Measurements from ENCODE around the gene SULT4A1. TPM values are rescaled to one million over a fixed set of nuclear protein-coding genes. Genes with fewer than 3 reads are reported as not detected.

Gene SULT4A1
- total and polyA plus RNA-seq, 4 donors, result 0.08 to 0.37 TPM; not detected in 2

DNA sequence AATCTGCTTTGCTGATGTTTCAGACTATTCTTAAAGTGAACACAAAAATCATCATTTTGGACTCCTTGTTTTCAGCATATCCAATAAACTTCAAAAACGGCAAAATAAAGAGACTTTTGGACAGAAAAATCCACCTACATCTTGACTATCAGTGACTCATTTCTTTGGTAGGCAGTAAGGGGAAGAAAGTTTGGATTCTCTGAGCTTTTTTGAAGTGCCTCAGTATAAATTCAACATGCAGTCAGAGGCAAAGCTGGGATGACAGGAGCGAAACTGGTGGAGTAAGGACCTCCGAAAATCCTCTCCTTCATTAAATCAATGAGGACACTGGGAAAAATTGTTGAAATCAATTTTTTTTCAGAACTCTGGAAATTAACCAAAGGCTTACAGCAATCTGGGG is 79.9 kb downstream of the SULT4A1 start (continued):
- TF ChIP-seq, protein P1, sequence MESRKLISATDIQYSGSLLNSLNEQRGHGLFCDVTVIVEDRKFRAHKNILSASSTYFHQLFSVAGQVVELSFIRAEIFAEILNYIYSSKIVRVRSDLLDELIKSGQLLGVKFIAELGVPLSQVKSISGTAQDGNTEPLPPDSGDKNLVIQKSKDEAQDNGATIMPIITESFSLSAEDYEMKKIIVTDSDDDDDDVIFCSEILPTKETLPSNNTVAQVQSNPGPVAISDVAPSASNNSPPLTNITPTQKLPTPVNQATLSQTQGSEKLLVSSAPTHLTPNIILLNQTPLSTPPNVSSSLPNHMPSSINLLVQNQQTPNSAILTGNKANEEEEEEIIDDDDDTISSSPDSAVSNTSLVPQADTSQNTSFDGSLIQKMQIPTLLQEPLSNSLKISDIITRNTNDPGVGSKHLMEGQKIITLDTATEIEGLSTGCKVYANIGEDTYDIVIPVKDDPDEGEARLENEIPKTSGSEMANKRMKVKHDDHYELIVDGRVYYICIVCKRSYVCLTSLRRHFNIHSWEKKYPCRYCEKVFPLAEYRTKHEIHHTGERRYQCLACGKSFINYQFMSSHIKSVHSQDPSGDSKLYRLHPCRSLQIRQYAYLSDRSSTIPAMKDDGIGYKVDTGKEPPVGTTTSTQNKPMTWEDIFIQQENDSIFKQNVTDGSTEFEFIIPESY (IDR thresholded peaks at IDR 0.05), result no peak
- no peak for TF ChIP-seq HNF4A (conservative IDR thresholded peaks at IDR 0.05)
- no peak for TF ChIP-seq NR2F2 (IDR thresholded peaks at IDR 0.05)
- no peak for TF ChIP-seq YY1 (IDR thresholded peaks at IDR 0.05)

DNA sequence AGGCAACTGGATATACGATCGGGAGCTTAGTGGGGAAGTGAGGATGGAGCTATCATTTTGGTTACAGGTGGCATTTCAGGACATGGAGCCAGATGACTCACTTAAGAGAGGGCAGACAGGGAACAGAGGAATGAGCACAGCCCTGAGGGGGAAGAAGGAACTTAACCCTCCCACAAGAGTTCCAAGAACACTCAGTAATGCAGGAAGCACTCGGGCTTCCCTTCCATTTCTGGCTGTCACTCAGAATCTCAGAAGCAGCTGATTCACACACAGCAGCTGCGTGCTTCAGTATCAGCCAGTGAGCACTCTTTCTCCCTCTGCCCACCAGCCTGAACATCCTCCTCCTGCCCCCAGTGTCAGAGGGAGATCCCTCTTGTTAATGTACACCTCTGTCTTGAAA is 85.0 kb downstream of the SULT4A1 start:
- TF ChIP-seq TAF1 (conservative IDR thresholded peaks at IDR 0.05) (no peak), GABPA (IDR thresholded peaks at IDR 0.05 in 1 of 2, conservative IDR thresholded peaks at IDR 0.05 in 1 of 2) (no peak), HNF4A (conservative IDR thresholded peaks at IDR 0.05) (no peak), FOXA2 (IDR thresholded peaks at IDR 0.05) (no peak), EGR1 (IDR thresholded peaks at IDR 0.05; ENCODE audit: low read depth in 2 of 2) (no peak), JUND (IDR thresholded peaks at IDR 0.05) (no peak), RXRA (IDR thresholded peaks at IDR 0.05) (no peak), HNF4G (IDR thresholded peaks at IDR 0.05) (no peak), YY1 (IDR thresholded peaks at IDR 0.05) (no peak), RAD21 (IDR thresholded peaks at IDR 0.05) (no peak), FOXA1 (IDR thresholded peaks at IDR 0.05) (no peak)
- TF ChIP-seq, protein P1 (IDR thresholded peaks at IDR 0.05), result no peak
- TF ChIP-seq, protein P2, sequence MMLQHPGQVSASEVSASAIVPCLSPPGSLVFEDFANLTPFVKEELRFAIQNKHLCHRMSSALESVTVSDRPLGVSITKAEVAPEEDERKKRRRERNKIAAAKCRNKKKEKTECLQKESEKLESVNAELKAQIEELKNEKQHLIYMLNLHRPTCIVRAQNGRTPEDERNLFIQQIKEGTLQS (IDR thresholded peaks at IDR 0.05), result no peak
- no peak for DNase-seq (ENCODE audit: low spot score)
- no peaks in the 10 kb centered on the region for H3K36me3 ChIP-seq (ENCODE audit: control insufficient read depth in 4 of 4, insufficient read depth in 3 of 4, low read depth in 1 of 4, low read length in 3 of 4)
- no peak overlapping the region for H3K4me3 ChIP-seq (ENCODE audit: low read depth in 1 of 3, low read length in 3 of 3)
- 77% methylated on average over 4 of the region's 4 CpGs for WGBS
- no peak overlapping the region for H3K9ac ChIP-seq (ENCODE audit: low read depth in 1 of 2, low read length in 2 of 2)
- H3K27ac ChIP-seq (ENCODE audit: low read depth in 1 of 2, low read length in 2 of 2), result no peak overlapping the region
- no peaks in the 10 kb centered on the region for H3K4me1 ChIP-seq (ENCODE audit: control insufficient read depth in 4 of 4, insufficient read depth in 4 of 4, low read length in 3 of 4)
- no peaks in the 10 kb centered on the region for H3K27me3 ChIP-seq (ENCODE audit: control insufficient read depth in 4 of 4, insufficient read depth in 4 of 4, low read length in 3 of 4)
- no peaks in the 10 kb centered on the region for H3K9me3 ChIP-seq (ENCODE audit: control insufficient read depth in 4 of 4, low read length in 3 of 4)

DNA sequence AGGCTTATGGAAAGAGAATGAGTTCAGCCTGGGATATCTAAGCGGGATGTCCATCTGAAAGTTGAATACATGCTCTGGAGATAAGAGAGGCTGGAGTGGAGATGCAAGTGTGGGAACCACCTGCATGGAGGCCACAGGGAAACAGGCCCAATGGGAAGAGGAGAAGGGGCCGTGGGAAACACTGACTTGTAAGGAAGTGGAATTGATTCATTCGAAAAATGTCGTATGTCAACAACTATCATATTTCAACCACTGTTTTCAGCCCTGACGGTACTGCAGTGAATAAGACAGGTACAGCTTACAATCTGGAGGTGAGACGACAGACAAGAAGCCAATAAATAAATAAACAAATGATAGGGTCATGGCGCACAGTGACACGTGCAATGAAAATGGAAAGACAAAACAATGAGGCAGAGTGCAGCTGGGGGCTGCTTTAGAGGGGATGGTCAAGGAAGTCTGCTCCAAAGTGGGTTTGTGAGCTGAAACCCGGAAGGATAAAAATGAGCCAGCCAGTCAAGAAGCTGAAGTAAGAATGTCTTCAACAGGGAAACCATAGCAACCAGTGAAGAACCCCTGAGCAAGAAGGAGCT is 86.1 kb downstream of the SULT4A1 start:
- DNase-seq (ENCODE audit: low spot score), result no peak
- Histone ChIP-seq H3K36me3 (ENCODE audit: control insufficient read depth in 4 of 4, insufficient read depth in 3 of 4, low read depth in 1 of 4, low read length in 3 of 4) (no peaks in the 10 kb centered on the region), H3K27me3 (ENCODE audit: control insufficient read depth in 4 of 4, insufficient read depth in 4 of 4, low read length in 3 of 4) (no peaks in the 10 kb centered on the region), H3K4me3 (ENCODE audit: low read depth in 1 of 3, low read length in 3 of 3) (no peak overlapping the region), H3K9me3 (ENCODE audit: control insufficient read depth in 4 of 4, low read length in 3 of 4) (no peaks in the 10 kb centered on the region), H3K27ac (ENCODE audit: low read depth in 1 of 2, low read length in 2 of 2) (no peak overlapping the region), H3K4me1 (ENCODE audit: control insufficient read depth in 4 of 4, insufficient read depth in 4 of 4, low read length in 3 of 4) (no peaks in the 10 kb centered on the region), H3K9ac (ENCODE audit: low read depth in 1 of 2, low read length in 2 of 2) (no peak overlapping the region)
- TF ChIP-seq JUND (IDR thresholded peaks at IDR 0.05) (no peak), EGR1 (IDR thresholded peaks at IDR 0.05; ENCODE audit: low read depth in 2 of 2) (no peak), NR2F2 (IDR thresholded peaks at IDR 0.05) (no peak), TAF1 (conservative IDR thresholded peaks at IDR 0.05) (no peak)
- TF ChIP-seq, protein P2 (IDR thresholded peaks at IDR 0.05), result no peak
- WGBS, result 84% methylated on average over 9 of the region's 9 CpGs

Small RNA genes within 50 kb of the gene (small RNA-seq; reads per million reads assigned to genes)
- not detected for gene HMGN2P9

Other genes with a start within 250 kb of the SULT4A1 start
- gene EFCAB6, start 50.2 kb downstream of the SULT4A1 start, total RNA-seq, result 1 to 10 TPM in 1 of 2 donors, under 1 TPM in 1; 0.14 to 2.1 TPM
- gene EFCAB6, start 50.2 kb downstream of the SULT4A1 start, polyA plus RNA-seq, result under 1 TPM; 0.42 to 0.64 TPM
- gene PNPLA5, start 29.5 kb upstream of the SULT4A1 start, total RNA-seq, result not detected
- gene PNPLA5, start 29.5 kb upstream of the SULT4A1 start, polyA plus RNA-seq, result not detected
- gene PNPLA3, start 61.3 kb upstream of the SULT4A1 start, total RNA-seq, result 10 to 100 TPM; 29.6 to 59.1 TPM
- gene PNPLA3, start 61.3 kb upstream of the SULT4A1 start, polyA plus RNA-seq, result 10 to 100 TPM; 15.9 to 19.9 TPM
- 10 to 100 TPM; 28.4 to 30.1 TPM for gene SAMM50, start 92.9 kb upstream of the SULT4A1 start, total RNA-seq
- gene SAMM50, start 92.9 kb upstream of the SULT4A1 start, polyA plus RNA-seq, result 10 to 100 TPM; 19.2 to 23.6 TPM
- 10 to 100 TPM; 14.0 to 55.5 TPM for gene PARVB, start 161.8 kb upstream of the SULT4A1 start, total RNA-seq
- 10 to 100 TPM in 1 of 2 donors, 1 to 10 TPM in 1; 3.2 to 21.5 TPM for gene PARVB, start 161.8 kb upstream of the SULT4A1 start, polyA plus RNA-seq

Measured in liver (tissue), 10 donors.